SK-N-SH treated with all-trans-retinoic acid at 6 μM for 48 hours (cell line): ENCODE results near the gene WDR54.

Experiments
- ATAC-seq: fragments of 200-7000 bp; cut with Tn5 transposase; 3 replicates; pipeline ENCODE4 v1.9.1; 2020; ENCODE audit warnings: mild to moderate bottlenecking, moderate library complexity
- ARNTL ChIP-seq: fragments of 450-650 bp; formaldehyde crosslinking; IDR thresholded peaks from 2 replicates; pipeline ENCODE4 v1.5.0; 2020; ENCODE audit warnings: low read depth, mild to moderate bottlenecking, moderate library complexity, borderline replicate concordance
- BACH2 ChIP-seq: fragments of 250-450 bp; sonication (Bioruptor Pico); IDR thresholded peaks from 2 replicates; pipeline ENCODE4 v1.9.0; 2021; ENCODE audit warnings: mild to moderate bottlenecking, borderline replicate concordance
- CREB5 ChIP-seq: fragments of 250-450 bp; sonication (Bioruptor Pico); IDR thresholded peaks from 2 replicates; pipeline ENCODE4 v1.5.1; 2020; ENCODE audit warnings: low read depth, mild to moderate bottlenecking, moderate library complexity
- CSDC2 ChIP-seq: fragments of 250-450 bp; sonication (Bioruptor Pico); IDR thresholded peaks from 2 replicates; pipeline ENCODE4 v1.5.0; 2020; ENCODE audit warnings: mild to moderate bottlenecking, moderate library complexity
- ESRRG ChIP-seq: fragments of 250-450 bp; sonication (Bioruptor Pico); IDR thresholded peaks from 2 replicates; pipeline ENCODE4 v1.6.1; 2021; ENCODE audit warnings: mild to moderate bottlenecking
- GLIS3 ChIP-seq: fragments of 250-450 bp; sonication (Bioruptor Pico); IDR thresholded peaks from 2 replicates; pipeline ENCODE4 v1.5.0; 2020; ENCODE audit warnings: mild to moderate bottlenecking, moderate library complexity
- ISL1 ChIP-seq: fragments of 250-450 bp; sonication (Bioruptor Pico); IDR thresholded peaks from 2 replicates; pipeline ENCODE4 v2.1.2; 2022; ENCODE audit warnings: mild to moderate bottlenecking, moderate library complexity
- OSR1 ChIP-seq: fragments of 250-450 bp; sonication (Bioruptor Pico); IDR thresholded peaks from 2 replicates; pipeline ENCODE4 v1.8.0; 2022; ENCODE audit warnings: moderate library complexity, mild to moderate bottlenecking, inconsistent platforms
- PATZ1 ChIP-seq: fragments of 250-450 bp; sonication (Bioruptor Pico); IDR thresholded peaks from 2 replicates; pipeline ENCODE4 v1.8.0; 2020; ENCODE audit warnings: mild to moderate bottlenecking, moderate library complexity, borderline replicate concordance
- PPARA ChIP-seq: fragments of 250-450 bp; sonication (Bioruptor Pico); IDR thresholded peaks from 2 replicates; pipeline ENCODE4 v1.5.0; 2020; ENCODE audit warnings: mild to moderate bottlenecking, borderline replicate concordance
- RARB ChIP-seq: fragments of 250-450 bp; sonication (Bioruptor Pico); IDR thresholded peaks from 2 replicates; pipeline ENCODE4 v1.8.0; 2021; ENCODE audit warnings: mild to moderate bottlenecking, moderate library complexity
- SNAI2 ChIP-seq: fragments of 250-450 bp; sonication (Bioruptor Pico); IDR thresholded peaks from 2 replicates; pipeline ENCODE4 v1.5.0; 2020; ENCODE audit warnings: mild to moderate bottlenecking, moderate library complexity
- TCF4 ChIP-seq: fragments of 250-450 bp; sonication (Bioruptor Pico); IDR thresholded peaks from 2 replicates; pipeline ENCODE4 v1.8.0; 2021; ENCODE audit warnings: mild to moderate bottlenecking, moderate library complexity, borderline replicate concordance
- TOX ChIP-seq: fragments of 250-450 bp; sonication (Bioruptor Pico); IDR thresholded peaks from 2 replicates; pipeline ENCODE4 v1.8.0; 2021; ENCODE audit warnings: mild to moderate bottlenecking, moderate library complexity, borderline replicate concordance
- TSHZ2 ChIP-seq: fragments of 250-450 bp; sonication (Bioruptor Pico); IDR thresholded peaks from 2 replicates; pipeline ENCODE4 v1.5.0; 2020; ENCODE audit warnings: mild to moderate bottlenecking, moderate library complexity
- ZC3H10 ChIP-seq: fragments of 250-450 bp; sonication (Bioruptor Pico); IDR thresholded peaks from 2 replicates; pipeline ENCODE4 v1.5.1; 2021; ENCODE audit warnings: mild to moderate bottlenecking, moderate library complexity
- ZFP3 ChIP-seq: fragments of 250-450 bp; sonication (Bioruptor Pico); IDR thresholded peaks from 2 replicates; pipeline ENCODE4 v1.5.0; 2020; ENCODE audit warnings: mild to moderate bottlenecking, moderate library complexity
- ZFP30 ChIP-seq: fragments of 450-650 bp; formaldehyde crosslinking; IDR thresholded peaks from 2 replicates; pipeline ENCODE4 v1.5.0; 2022; ENCODE audit warnings: mild to moderate bottlenecking, moderate library complexity
- ZNF565 ChIP-seq: fragments of 450-650 bp; formaldehyde crosslinking; conservative IDR thresholded peaks from 2 replicates; pipeline ENCODE4 v1.5.0; 2020; ENCODE audit warnings: low read depth, mild to moderate bottlenecking, moderate library complexity
- ZNF70 ChIP-seq: fragments of 450-650 bp; formaldehyde crosslinking; IDR thresholded peaks from 2 replicates; pipeline ENCODE4 v1.5.0; 2020; ENCODE audit warnings: mild to moderate bottlenecking, moderate library complexity
- ZNF8 ChIP-seq: fragments of 450-650 bp; formaldehyde crosslinking; IDR thresholded peaks from 2 replicates; pipeline ENCODE4 v1.5.0; 2020; ENCODE audit warnings: mild to moderate bottlenecking, moderate library complexity
- TF ChIP-seq, protein P1 (sequence below): fragments of 250-450 bp; sonication (Bioruptor Pico); IDR thresholded peaks from 2 replicates; pipeline ENCODE4 v1.8.0; 2021; ENCODE audit warnings: low read depth, mild to moderate bottlenecking, moderate library complexity, borderline replicate concordance

WDR54 gene

DNA sequence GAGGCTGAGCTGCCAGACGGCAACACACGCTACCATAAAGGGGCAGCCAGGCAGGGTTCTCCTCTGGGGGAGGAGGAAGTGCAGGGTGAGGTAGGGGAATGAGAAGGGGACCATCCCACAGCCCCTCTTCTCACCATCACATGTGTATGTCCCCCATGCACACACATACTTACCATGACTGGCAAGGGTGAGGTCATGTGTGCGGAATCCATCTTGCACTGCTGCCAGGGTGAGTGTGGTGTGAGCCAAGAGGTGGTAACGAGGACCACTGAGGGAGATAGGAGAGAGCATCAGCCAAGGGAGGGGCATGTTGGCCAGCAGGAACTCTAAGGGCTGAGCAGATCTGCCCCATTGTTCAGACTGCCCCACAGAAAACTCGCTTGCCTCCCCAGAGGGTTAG is 7.1 kb downstream of the WDR54 start:
- TF ChIP-seq SNAI2 (CRISPR knock-in tag): no peak
- TF ChIP-seq TSHZ2: no peak
- no peak for ATAC-seq

- no peak; the same call in 2 of the 3 replicates for ATAC-seq
- TF ChIP-seq TSHZ2 (no peak), ARNTL (CRISPR knock-in tag) (no peak), ZFP3 (CRISPR knock-in tag) (no peak), ISL1 (CRISPR knock-in tag) (no peak), BACH2 (CRISPR knock-in tag) (no peak), TCF4 (CRISPR knock-in tag) (no peak), SNAI2 (CRISPR knock-in tag) (no peak), RARB (CRISPR knock-in tag) (no peak), ZNF70 (CRISPR knock-in tag) (no peak), TOX (CRISPR knock-in tag) (no peak), ESRRG (CRISPR knock-in tag) (no peak), PATZ1 (no peak), CSDC2 (no peak), ZC3H10 (CRISPR knock-in tag) (no peak), ZNF565 (CRISPR knock-in tag) (no peak)
These were observed 8.2 kb downstream of the WDR54 start for GRCh38 chr2:74429487-74430451.

- no peak for ATAC-seq
- no peak for TF ChIP-seq ZNF8 (CRISPR knock-in tag)
- TF ChIP-seq GLIS3: no peak
- TF ChIP-seq, protein P1, sequence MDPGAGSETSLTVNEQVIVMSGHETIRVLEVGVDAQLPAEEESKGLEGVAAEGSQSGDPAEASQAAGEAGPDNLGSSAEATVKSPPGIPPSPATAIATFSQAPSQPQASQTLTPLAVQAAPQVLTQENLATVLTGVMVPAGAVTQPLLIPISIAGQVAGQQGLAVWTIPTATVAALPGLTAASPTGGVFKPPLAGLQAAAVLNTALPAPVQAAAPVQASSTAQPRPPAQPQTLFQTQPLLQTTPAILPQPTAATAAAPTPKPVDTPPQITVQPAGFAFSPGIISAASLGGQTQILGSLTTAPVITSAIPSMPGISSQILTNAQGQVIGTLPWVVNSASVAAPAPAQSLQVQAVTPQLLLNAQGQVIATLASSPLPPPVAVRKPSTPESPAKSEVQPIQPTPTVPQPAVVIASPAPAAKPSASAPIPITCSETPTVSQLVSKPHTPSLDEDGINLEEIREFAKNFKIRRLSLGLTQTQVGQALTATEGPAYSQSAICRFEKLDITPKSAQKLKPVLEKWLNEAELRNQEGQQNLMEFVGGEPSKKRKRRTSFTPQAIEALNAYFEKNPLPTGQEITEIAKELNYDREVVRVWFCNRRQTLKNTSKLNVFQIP (CRISPR knock-in tag): no peak
- TF ChIP-seq TCF4 (CRISPR knock-in tag): no peak
- TF ChIP-seq OSR1: no peak
- TF ChIP-seq TSHZ2: no peak
- TF ChIP-seq ZFP30 (CRISPR knock-in tag): no peak
- TF ChIP-seq PPARA (CRISPR knock-in tag): no peak
- TF ChIP-seq CREB5 (CRISPR knock-in tag): no peak
- TF ChIP-seq PATZ1: no peak
- no peak for TF ChIP-seq SNAI2 (CRISPR knock-in tag)
- TF ChIP-seq TOX (CRISPR knock-in tag): no peak
These were observed 9.0 kb downstream of the WDR54 start for GRCh38 chr2:74430502-74430901.
